ENCODE measurements around the gene AZU1. TPM values are rescaled to one million over a fixed set of nuclear protein-coding genes. Genes with fewer than 3 reads are reported as not detected.

Gene AZU1
- total RNA-seq = not detected

DNA sequence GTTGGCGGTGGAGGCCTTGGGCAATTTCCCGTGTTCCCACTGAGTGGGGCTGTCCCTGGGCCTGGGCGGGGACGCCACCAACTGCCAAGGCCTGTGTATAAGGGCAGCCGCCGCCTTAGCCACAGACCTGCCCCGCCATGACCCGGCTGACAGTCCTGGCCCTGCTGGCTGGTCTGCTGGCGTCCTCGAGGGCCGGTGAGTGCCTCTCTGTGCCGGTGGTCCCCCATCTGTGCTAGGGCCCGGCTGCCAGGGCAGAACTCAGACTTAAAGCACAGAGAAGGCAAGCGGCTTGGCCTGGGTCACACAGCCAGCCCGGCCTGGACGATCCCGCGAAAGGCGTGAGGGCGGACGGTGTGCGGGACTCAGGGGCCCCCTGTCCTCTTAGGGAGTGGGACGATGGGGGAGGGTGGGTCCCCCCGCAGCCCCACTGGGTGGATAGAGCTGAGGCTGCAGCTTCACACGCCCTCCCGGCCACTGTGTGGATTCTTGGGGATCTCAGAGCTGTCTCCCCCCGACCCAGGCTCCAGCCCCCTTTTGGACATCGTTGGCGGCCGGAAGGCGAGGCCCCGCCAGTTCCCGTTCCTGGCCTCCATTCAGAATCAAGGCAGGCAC lies at the start of gene AZU1:
AZU1 (plus strand) TSS at position 128 of the 612 bp plus-strand sequence; CDS start at position 138, 10 bp downstream.
- DNase-seq (ENCODE audit: low spot score) = no peak

GRCh38 chr19:778910-779653 lies 48.6 kb upstream of the AZU1 start:
- peak; percentile 57 for DNase-seq (ENCODE audit: low spot score)

DNA sequence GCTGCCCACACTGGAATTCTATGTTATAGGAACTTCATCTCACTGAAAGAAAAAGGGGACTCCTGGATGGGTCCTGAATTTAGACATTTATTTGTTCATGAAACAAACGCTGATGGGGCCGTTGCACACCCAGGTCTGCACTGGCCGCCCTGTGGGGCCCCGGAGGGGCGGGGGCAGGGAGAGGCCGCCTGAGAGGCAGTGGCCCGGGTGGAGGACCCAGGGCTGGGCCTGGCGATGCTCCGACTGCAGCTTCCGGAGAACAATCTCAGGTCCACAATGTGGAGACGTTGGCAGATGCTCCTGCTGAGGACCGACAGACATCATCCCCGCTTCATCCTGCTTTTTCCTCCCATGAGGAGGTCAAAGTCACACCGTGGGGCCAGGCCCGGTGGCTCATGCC lies 46.7 kb upstream of the AZU1 start:
- no peak for DNase-seq (ENCODE audit: low spot score)

DNA sequence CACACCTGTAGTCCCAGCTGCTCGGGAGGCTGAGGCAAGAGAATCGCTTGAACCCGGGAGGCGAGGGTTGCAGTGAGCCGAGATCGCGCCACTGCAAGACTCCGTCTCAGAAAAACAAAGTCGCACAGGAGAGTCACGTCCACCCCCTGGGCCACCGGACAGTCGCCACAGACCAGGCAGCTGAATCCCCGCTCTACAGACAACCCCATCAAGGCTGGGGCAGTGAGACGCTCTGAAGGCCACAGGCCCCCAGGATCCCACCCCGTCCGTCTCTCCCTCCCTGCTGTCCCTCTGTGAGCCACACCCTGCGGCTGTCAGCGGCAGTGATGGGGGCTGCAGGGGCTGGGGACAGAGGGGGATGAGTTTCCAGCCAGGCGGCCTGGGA lies 45.8 kb upstream of the AZU1 start:
- DNase-seq (ENCODE audit: low spot score) = no peak

- peak; percentile 76 for DNase-seq (ENCODE audit: low spot score)
These were observed 45.3 kb upstream of the AZU1 start for GRCh38 chr19:782185-782877.

DNA sequence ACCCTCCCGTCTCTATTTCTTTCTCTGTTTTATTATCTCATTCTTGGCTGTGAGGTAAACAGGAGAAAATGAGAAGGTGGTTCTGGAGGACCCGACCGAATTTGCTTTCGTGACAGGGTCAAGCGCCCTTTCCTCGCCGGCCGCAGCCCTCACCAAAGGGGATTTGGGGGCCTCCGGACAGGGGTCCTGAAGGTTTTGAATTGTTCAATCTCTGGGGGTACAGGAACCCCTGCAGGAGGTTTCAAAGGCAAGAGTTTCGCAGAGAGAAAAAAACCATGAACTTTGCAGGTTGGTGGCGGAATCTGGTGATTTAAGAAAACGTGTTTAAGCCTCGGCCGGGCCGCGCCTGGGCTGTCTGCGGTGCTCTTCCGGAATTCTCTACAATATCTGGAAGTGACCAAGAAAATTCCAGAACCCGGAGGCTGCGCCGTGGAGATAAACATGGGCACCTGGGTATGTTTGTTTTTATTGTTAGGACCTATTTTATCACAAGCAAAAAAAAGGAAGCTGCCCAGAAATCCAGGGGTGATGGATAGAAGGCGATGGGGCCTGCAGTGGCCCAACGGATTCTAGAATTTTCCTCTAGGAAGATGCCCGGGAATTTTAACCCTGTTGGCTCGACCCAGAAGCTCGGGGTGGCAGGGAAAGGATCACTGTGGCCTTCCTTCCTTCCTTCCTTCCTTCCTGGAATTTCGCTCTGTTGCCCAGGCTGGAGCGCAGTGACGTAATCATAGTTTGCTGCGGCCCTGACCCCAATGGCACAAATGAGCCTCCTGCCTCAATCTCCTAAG lies 44.6 kb upstream of the AZU1 start:
- no peak for DNase-seq (ENCODE audit: low spot score)

- no peak for DNase-seq (ENCODE audit: low spot score)
These were observed 43.1 kb upstream of the AZU1 start for GRCh38 chr19:784541-784940.

GRCh38 chr19:787536-787935 lies 40.1 kb upstream of the AZU1 start:
- no peak for DNase-seq (ENCODE audit: low spot score)

- no peak for DNase-seq (ENCODE audit: low spot score)
These were observed 39.0 kb upstream of the AZU1 start for GRCh38 chr19:788686-788982.

GRCh38 chr19:788983-789700 lies 38.5 kb upstream of the AZU1 start:
- DNase-seq (ENCODE audit: low spot score) = no peak

GRCh38 chr19:789701-790060 lies 38.0 kb upstream of the AZU1 start:
- DNase-seq (ENCODE audit: low spot score) = no peak

DNA sequence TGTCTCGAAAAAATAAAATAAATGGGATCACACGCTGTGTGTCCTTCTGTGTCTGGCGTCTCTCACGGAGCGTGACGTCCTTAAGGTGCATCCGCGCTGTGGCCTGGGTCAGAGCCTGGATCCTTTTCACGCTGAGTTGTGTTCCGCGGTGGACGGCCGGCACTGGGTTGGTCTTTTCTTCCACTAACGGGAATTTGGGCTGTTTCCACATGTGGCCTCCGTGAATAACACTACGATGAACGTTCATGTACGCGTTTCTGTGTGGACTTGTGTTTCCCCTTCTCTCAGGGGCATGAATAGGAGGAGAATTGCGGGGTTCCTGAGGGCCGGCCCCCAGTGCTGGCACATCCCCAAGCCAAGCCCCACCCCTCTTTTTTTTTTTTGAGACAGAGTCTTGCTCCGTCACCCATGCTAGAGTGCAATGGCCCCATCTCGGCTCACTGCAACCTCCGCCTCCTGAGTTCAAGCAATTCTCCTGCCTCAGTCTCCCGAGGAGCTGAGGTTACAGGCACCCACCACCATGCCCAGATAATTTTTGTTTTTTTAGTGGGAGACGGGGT lies 36.5 kb upstream of the AZU1 start:
- no peak for DNase-seq (ENCODE audit: low spot score)

GRCh38 chr19:791567-792305 lies 35.9 kb upstream of the AZU1 start:
- no peak for DNase-seq (ENCODE audit: low spot score)

DNA sequence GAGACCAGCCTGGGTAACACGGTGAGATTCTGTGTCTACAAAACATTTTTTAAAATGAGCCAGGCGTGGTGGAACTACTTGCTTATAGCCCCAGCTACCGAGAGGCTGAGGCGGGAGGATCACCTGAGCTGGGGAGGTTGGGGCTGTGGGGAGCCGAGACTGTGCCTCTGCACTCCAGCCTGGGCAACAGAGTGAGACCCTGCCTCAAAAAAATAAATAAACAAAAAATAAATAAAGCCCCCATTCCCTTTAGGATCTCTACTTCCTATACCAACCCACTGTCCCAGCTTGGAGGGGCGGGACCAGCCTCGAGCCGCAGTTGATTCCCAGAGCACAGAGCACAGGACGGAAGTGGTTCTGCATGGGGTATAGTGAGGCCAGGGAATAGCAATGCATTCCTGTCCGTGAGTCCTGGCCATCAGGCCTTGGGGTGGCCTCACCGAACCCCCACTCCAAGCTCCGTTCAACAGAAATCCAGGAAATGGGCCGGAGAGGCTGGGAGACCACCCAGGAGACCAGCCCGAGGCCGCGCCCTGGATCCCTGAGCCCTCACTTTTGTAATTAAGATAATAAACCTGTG lies 35.2 kb upstream of the AZU1 start:
- no peak for DNase-seq (ENCODE audit: low spot score)

- DNase-seq (ENCODE audit: low spot score) = no peak
These were observed 33.8 kb upstream of the AZU1 start for GRCh38 chr19:793806-794205.

DNA sequence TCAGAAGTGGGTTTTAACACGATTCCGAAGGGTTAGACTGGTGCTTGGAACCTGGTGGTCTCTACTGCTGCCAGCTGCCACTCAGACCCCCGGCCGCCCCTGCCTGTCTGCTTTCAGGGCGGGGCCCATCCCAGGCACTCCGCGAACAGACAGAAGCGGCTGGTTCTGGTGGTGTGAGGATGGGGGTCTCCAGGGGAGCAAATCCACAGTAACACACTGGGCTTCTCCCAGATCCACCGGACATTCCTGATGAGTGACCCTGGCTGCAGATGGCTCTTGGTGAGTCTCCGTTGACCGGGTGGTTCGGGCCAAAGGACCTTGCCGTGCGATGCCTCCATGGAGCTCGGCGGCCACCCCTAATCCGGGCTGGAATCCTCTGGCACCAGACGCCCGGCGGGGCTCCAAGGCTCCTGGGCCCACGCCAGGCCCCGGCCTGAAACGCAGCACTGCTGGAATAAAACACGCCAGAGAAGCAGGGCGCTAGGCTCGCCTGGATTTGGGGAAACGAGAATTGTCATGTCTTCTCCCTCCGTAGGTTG lies 32.5 kb upstream of the AZU1 start:
- no peak for DNase-seq (ENCODE audit: low spot score)

GRCh38 chr19:795691-796581 lies 31.7 kb upstream of the AZU1 start:
- no peak for DNase-seq (ENCODE audit: low spot score)

GRCh38 chr19:796692-797527 lies 30.7 kb upstream of the AZU1 start, which contains the start of gene PTBP1:
TSS of gene PTBP1 (plus strand) at chr19:797452. CDS start at chr19:797498, 46 bp downstream.
- DNase-seq (ENCODE audit: low spot score) = peak; percentile 100

Measured in mucosa of gallbladder (tissue), 1 donor.